Measurements from ENCODE around the gene SRGAP1. TPM values are rescaled to one million over a fixed set of nuclear protein-coding genes. Genes with fewer than 3 reads are reported as not detected.

SRGAP1 gene
- total and polyA plus RNA-seq, 2 of the 8 experiments (the other 6 are each of a cell fraction or from before 2014, with no cell fraction given) = 3.2 to 7.3 TPM

DNA sequence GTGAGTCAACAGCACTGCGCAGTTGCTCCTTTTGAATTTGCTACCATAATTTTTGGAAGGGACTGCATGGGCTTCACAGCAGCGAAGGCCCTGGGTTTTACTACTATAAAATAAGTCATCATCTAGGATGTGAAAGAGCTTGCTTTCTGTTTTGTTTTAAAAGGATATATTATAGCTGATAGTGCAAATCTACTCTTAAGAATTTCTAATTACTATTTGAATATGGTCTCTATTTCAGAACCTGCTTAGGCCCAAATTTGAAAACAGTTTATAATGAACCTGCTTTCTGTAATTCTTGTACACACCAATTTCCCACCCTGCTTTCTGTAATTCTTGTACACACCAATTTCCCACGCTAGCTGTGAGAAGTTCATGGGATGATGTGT is 73.0 kb downstream of the SRGAP1 start:
- H3K4me1 ChIP-seq (replicated peaks in 1 of 4; ENCODE audit: control insufficient read depth in 3 of 4, insufficient read depth in 4 of 4, low read length in 3 of 4) = peaks cover 0 to 4% (median under 1%) of the 10 kb centered on the region in 4 experiments; a peak in 3 of 7 replicates
- no peaks in the 10 kb centered on the region for H3K9me3 ChIP-seq (ENCODE audit: insufficient read depth in 2 of 2, low read depth in 1 of 2, low read length in 1 of 2)
- no peak for FAIRE-seq
- no peak overlapping the region for H3K56ac ChIP-seq (replicated peaks; ENCODE audit: insufficient read length, low read depth, low read length)
- no peak overlapping the region for H3K14ac ChIP-seq (ENCODE audit: insufficient read length)
- no peak for DNase-seq (ENCODE audit: low read depth in 1 of 2, low spot score in 2 of 2)
- H2BK20ac ChIP-seq (ENCODE audit: low read length) = no peak overlapping the region
- no peak overlapping the region for H3K23ac ChIP-seq (ENCODE audit: insufficient read length)
- no peak overlapping the region for H2AFZ ChIP-seq (ENCODE audit: low read length)
- no peaks in the 10 kb centered on the region for H3K79me1 ChIP-seq (ENCODE audit: low read depth, low read length)
- no peaks in the 10 kb centered on the region for H3K36me3 ChIP-seq (ENCODE audit: control insufficient read depth in 2 of 4, insufficient read depth in 4 of 4, low read length in 3 of 4)
- H2BK5ac ChIP-seq (ENCODE audit: low read depth, low read length) = no peak overlapping the region
- H4K91ac ChIP-seq (replicated peaks; ENCODE audit: insufficient read length, low read length) = no peak overlapping the region
- H2BK12ac ChIP-seq (ENCODE audit: low read depth, low read length) = no peak overlapping the region
- H3K79me2 ChIP-seq (ENCODE audit: control insufficient read depth in 1 of 2, insufficient read depth in 2 of 2, low read length in 2 of 2) = no peaks in the 10 kb centered on the region; a peak in 1 of 4 replicates
- H2BK120ac ChIP-seq (replicated peaks; ENCODE audit: low read depth, low read length) = no peak overlapping the region
- no peak overlapping the region for H2AK5ac ChIP-seq (ENCODE audit: low read depth, low read length)
- CTCF ChIA-PET (ENCODE audit: partially characterized antibody) = interaction anchor here (0.7 to 1.4 kb wide), 2 partner anchors 9 to 23 kb away, joined by 3 read pairs; no protein-coding TSS in a partner anchor
- no peak overlapping the region for H3K4ac ChIP-seq (replicated peaks; ENCODE audit: insufficient read length, low read depth, low read length)
- no peak overlapping the region for H3K4me2 ChIP-seq (ENCODE audit: insufficient read depth in 1 of 2, low read depth in 2 of 2, low read length in 2 of 2)
- no peak overlapping the region for H3K27ac ChIP-seq (ENCODE audit: low read depth, low read length)
- H4K20me1 ChIP-seq (replicated peaks in 1 of 2; ENCODE audit: control insufficient read depth in 1 of 2, insufficient read depth in 2 of 2, low read length in 2 of 2) = no peaks in the 10 kb centered on the region
- no peaks in the 10 kb centered on the region for H3K27me3 ChIP-seq (replicated peaks in 1 of 4; ENCODE audit: control insufficient read depth in 3 of 4, extremely low read depth in 1 of 4, insufficient read depth in 3 of 4, low read length in 3 of 4)
- H4K8ac ChIP-seq (ENCODE audit: extremely low read depth, insufficient read depth, low read length) = no peak overlapping the region
- H2BK15ac ChIP-seq (ENCODE audit: low read length) = no peak overlapping the region
- H3K4me3 ChIP-seq (ENCODE audit: extremely low read depth in 1 of 4, insufficient read depth in 2 of 4, low read depth in 3 of 4, low read length in 4 of 4) = no peak overlapping the region
- POLR2A ChIA-PET (ENCODE audit: partially characterized antibody) = no interaction called here
- H3K23me2 ChIP-seq (ENCODE audit: low read depth, low read length) = no peaks in the 10 kb centered on the region
- H3K9ac ChIP-seq (replicated peaks in 1 of 4; ENCODE audit: extremely low read depth in 1 of 4, low read depth in 3 of 4, low read length in 3 of 4) = no peak overlapping the region
- 94% methylated on average over 3 of the region's 3 CpGs; no CpG with 5 or more reads in 1 of the 2 experiments for WGBS, 2 experiments (ENCODE audit: extremely low coverage in 1 of 2, insufficient coverage in 1 of 2, insufficient read length in 1 of 2, insufficient replicate concordance in 2 of 2, low coverage in 1 of 2, low lambda C conversion rate in 2 of 2, missing lambda C conversion rate in 1 of 2)
- no peak overlapping the region for H3K18ac ChIP-seq (ENCODE audit: extremely low read depth, low read length)
- H4K5ac ChIP-seq (ENCODE audit: insufficient read length, low read depth, low read length) = no peak overlapping the region
- TF ChIP-seq, protein P1, sequence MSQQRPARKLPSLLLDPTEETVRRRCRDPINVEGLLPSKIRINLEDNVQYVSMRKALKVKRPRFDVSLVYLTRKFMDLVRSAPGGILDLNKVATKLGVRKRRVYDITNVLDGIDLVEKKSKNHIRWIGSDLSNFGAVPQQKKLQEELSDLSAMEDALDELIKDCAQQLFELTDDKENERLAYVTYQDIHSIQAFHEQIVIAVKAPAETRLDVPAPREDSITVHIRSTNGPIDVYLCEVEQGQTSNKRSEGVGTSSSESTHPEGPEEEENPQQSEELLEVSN (IDR thresholded peaks at IDR 0.05) = no peak
- TF ChIP-seq, protein P2, sequence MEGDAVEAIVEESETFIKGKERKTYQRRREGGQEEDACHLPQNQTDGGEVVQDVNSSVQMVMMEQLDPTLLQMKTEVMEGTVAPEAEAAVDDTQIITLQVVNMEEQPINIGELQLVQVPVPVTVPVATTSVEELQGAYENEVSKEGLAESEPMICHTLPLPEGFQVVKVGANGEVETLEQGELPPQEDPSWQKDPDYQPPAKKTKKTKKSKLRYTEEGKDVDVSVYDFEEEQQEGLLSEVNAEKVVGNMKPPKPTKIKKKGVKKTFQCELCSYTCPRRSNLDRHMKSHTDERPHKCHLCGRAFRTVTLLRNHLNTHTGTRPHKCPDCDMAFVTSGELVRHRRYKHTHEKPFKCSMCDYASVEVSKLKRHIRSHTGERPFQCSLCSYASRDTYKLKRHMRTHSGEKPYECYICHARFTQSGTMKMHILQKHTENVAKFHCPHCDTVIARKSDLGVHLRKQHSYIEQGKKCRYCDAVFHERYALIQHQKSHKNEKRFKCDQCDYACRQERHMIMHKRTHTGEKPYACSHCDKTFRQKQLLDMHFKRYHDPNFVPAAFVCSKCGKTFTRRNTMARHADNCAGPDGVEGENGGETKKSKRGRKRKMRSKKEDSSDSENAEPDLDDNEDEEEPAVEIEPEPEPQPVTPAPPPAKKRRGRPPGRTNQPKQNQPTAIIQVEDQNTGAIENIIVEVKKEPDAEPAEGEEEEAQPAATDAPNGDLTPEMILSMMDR (IDR thresholded peaks at IDR 0.05; ENCODE audit: control extremely low read depth in 1 of 3, insufficient read depth in 1 of 3, low read depth in 1 of 3, low read length in 3 of 3) = no peak
